HG02943 (cell line): ENCODE results near the gene ITPKB.
"Not testable (repeated sequence)": the region's sequence is repeated elsewhere in the genome, so short reads cannot be mapped to it uniquely, and the experiment has no call there.

Source experiments
- ATAC-seq: cut with Tn5 transposase; IDR thresholded peaks from one replicate; pipeline ENCODE4 v1.9.1; 2021; ENCODE audit warnings: mild to moderate bottlenecking, low read depth, moderate library complexity; ENCODE audit not compliant: unreplicated experiment

The ITPKB gene

GRCh38 chr1:226738995-226739695 lies at the start of gene ITPKB:
ITPKB (minus strand) TSS chr1:226739282; CDS start chr1:226737458, 1,824 bp downstream.
- ATAC-seq = peak; percentile 33

- no peak for ATAC-seq
These were observed 48.6 kb upstream of the ITPKB start for GRCh38 chr1:226787638-226788037.

GRCh38 chr1:226787071-226787470 lies 48.0 kb upstream of the ITPKB start:
- ATAC-seq = no peak

GRCh38 chr1:226786550-226786949 lies 47.5 kb upstream of the ITPKB start:
- ATAC-seq = no peak

GRCh38 chr1:226785805-226786204 lies 46.7 kb upstream of the ITPKB start:
- ATAC-seq = no peak

DNA sequence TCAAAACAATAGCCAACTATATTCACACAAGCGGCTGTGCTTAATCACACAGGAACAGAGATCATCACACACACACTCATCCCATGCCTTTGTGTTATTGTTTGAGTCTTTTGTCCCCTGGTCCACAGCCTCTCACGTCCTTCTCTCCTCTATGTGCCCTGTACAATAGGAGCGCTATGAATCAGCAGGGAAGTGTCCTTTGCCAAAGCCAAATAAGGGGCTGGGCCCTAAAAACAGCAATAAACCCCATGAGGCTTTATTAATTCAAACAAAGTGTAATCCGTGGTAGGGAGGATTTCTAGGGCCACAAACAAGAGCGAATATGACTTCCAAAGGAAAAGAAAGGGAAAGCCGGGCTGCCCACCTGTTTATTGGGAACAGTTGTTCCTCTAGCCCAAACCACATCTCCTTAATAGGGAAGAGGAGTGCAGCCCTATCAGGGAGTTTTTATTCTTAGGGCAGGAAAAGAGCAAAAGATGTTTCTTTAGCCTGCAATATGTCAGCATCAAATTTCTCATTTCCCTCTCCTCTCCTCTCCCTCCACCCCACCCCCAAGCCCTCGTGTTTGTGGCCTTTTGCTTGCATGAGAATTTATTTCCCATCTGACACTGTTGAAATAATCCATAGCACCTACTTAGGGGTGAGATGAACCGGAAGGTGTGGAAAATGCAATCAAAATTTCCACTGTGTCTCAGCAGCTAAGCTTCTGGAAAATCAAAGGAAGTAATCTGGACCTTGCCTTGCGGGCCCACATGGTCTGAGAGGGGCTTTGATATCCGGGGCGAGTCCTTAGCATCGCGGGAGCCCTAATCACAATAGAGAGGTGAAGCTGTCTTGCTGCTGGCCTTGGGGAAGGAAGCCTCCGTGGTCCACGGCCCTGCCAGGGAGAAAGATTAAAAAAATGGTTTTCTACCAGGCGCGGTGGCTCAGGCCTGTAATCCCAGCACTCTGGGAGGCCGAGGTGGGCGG lies 45.3 kb upstream of the ITPKB start:
- no peak for ATAC-seq

DNA sequence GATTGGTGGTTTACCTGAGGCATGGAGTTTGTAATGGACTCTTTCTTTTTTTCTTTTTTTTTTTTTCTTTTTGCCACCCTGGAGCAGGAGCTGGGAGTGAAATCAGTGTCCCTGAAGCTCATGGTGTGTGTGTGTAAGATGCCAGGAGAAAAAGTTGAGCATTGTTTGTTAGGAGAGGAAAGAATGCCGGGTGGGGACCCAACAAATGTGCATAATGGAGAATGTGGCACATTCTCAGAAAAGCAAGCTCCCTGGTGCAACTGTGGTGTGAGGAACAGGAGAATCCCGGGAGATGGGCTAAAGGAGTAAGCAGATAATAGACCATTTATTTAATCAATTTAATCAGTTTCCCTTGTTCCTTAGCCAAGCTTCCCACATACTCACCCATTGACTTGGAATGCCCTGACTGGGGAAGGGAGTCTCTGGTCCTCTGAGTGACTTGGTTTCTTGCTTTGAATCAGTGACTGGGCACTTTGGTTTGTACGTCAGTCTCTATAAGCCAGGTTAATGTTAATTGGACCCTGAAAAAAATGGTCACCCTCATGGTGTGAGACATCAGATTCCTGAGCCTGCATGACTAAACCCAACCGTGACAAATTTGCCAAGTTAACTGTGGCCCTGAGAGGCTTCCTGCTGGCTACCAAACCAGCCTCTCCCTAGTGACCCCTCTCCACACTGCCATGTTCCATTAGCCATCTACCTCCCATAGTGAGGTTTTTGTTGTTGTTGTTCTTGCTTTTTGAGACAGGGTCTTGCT lies 43.9 kb upstream of the ITPKB start:
- ATAC-seq = no peak

DNA sequence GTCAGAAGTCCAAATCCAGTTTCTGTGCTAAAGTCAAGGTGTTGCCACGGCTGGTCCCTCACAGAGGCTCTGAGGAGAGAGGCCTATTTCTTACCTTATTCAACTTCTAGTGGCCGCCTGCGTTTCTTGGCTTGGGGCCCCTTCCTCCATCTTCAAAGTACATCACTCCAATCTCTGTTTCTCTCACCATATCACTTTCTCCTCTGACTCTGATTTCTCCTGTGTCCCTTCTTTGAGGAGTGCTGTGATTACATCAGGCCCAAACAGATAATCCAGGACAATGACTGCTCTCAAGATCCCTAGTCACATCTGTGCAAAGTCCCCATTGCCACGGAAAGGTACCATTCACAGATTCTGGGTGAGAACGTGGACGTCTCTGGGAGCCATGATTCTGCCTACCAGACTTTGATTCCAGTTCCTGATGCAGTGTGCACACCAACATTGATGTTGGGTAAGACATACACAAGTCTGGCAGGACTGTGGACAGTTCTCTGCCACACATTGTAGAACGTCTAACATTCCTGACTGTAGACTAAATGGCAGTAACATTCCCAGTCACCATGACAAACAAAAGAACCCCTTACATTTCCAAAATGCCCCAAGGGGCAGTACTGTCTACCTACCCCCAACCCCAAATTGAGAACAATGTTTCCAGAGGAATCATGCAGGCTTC lies 43.0 kb upstream of the ITPKB start:
- no peak for ATAC-seq

DNA sequence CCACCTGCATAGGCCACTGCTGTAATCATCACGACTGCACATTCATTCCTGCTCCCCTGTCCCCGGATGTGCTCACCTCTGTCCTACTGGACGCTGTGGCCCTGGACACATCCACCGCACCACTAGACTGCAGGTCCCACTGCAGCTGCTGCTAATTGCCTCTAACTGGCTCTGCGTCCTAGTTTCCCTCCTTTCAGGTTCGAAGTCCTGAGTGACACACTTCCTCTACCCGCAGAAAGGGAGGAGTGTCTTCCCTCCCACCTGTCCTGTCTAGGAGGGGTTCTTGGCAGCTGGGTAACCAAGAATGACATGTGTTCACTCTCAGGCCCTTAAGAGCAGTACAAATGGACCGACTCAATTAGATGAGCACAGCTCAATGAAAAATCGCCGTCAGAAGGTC lies 40.5 kb upstream of the ITPKB start:
- no peak for ATAC-seq

- no peak for ATAC-seq
These were observed 39.6 kb upstream of the ITPKB start for GRCh38 chr1:226778657-226779058.

- no peak for ATAC-seq
These were observed 37.9 kb upstream of the ITPKB start for GRCh38 chr1:226776975-226777374.

GRCh38 chr1:226776066-226776465 lies 37.0 kb upstream of the ITPKB start:
- no peak for ATAC-seq

DNA sequence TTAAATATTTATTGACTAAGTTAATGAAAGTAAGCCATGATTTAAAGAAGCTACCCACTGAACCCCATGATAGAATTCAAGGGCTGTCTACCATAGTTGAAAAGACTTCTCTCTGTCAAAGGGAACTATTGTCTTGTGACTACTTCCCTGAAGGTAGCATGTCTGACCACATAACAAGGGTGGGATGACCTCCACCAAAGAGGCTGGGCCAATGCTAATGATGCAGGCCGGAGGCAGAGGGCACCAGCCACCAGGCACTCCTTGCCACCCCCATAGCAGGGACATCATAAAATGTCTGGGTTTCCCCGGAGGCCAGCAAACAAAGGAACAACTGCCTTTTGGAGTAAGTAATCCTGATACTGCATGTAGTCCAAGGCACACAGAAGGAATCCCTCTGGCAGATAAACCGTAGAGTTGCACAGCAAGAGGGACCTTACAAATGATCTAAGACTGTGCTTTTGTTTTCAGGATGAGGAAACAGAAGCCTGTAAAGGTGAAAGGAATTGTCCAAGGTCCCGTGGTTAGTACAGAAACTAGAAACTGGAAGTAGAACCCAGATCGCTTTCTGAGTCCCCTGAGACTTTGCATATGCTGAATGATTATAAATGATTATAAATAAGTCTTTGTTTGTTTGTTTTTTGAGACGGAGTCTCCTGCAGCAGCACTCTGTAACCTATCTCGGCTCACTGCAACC lies 33.5 kb upstream of the ITPKB start:
- no peak for ATAC-seq

DNA sequence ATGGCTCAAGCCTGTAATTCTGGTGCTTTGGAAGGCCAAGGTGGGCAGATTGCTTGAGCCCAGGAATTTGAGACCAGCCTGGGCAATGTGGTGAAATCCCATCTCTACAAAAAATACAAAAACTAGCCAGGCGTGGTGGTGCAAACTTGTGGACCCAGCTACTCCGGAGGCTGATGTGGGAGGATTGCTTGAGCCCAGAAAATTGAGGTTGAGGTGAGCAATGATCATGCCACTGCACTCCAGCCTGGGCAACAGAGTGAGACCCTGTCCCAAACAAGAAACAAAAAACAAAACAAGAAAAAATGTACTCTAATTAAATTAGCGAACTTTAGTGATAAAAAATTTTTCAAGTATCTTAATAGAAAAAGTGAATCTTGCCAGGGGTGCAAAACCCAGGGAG lies 28.1 kb upstream of the ITPKB start:
- ATAC-seq = not testable (repeated sequence)

GRCh38 chr1:226766565-226766964 lies 27.5 kb upstream of the ITPKB start:
- ATAC-seq = no peak

DNA sequence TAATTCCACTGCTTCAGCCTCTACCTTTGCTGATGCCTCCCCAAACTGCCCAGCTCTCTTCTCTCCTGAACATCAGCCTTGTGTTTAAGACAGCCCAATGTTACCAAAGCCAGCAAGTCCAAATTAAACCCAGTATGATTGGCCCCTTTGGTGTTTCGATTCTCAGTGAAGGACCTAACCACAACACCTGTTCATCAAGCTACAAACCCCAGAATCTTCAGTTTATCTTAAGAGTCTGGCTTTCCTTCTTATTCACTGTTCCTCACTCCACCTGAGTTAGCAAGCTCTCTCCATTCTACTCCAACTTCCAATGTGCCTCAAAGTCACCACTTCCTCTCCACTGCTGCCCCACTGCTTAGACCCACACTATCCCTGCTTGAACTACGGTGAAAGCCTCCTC lies 25.5 kb upstream of the ITPKB start:
- ATAC-seq = peak; percentile 79

- ATAC-seq = no peak
These were observed 24.8 kb upstream of the ITPKB start for GRCh38 chr1:226763905-226764264.

DNA sequence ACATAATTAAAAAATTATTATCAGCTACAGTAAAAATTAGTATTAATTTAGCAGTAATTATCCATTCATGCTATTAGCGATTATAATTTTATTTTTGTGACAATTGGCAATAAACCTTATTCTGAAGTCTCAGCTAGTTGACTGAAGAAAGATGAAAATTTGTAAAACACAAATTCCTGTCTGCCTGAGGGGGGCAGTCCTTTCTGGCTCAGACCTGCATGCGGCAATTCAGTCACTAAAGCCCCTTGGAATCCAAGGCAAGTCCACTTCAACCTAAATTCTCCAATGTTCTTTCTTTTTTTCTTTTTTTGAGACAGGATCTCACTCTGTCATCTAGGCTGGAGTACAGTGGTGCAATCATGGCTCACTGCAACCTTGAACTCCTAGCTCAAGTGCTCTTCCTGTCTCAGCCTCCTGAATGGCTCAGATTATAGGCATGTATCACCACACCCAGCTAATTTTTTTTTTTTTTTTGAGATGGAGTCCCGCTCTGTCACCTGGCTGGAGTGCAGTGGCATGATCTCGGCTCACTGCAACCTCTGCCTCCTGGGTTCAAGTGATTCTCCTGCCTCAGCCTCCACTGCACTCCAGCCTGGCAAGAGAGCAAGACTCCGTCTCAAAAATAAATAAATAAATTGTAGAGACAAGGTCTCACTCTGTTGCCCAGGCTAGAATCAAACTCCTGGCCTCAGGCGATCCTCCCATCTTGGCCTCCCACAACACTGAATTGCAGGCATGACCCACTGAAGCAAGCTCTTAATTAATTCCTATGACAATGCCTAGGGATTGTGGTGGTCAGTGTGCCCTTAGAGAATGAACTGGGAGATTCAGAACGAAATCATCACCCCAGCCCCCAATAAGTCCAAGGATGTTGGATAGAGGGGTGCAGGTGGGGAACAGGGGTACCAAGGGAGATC lies 24.2 kb upstream of the ITPKB start:
- no peak for ATAC-seq

- no peak for ATAC-seq
These were observed 23.0 kb upstream of the ITPKB start for GRCh38 chr1:226762055-226762454.
